SU-DHL-6 (cell line): ENCODE measurements around the gene UROD.
"Not testable (repeated sequence)": the region's sequence is repeated elsewhere in the genome, so short reads cannot be mapped to it uniquely, and the experiment has no call there.

Experiments used
- H2AFZ ChIP-seq: fragments of 200-600 bp; sonication (generic); 2 replicates; pipeline ENCODE4 v1.6.1; 2014; ENCODE audit warnings: low read depth, mild to moderate bottlenecking, moderate library complexity, mixed read lengths, antibody characterized with exemption, low read length; ENCODE audit not compliant: severe bottlenecking
- H3F3A ChIP-seq: fragments of 200-600 bp; shearing (Covaris generic); 2 replicates; pipeline ENCODE4 v1.6.0; 2016; ENCODE audit warnings: antibody characterized with exemption, mild to moderate bottlenecking; ENCODE audit not compliant: insufficient read depth
- H3K27ac ChIP-seq: fragments of 200-600 bp; sonication (generic); 2 replicates; pipeline ENCODE4 v1.5.1; 2016; ENCODE audit warnings: low read depth, mild to moderate bottlenecking, low read length, moderate library complexity, mixed read lengths
- H3K27me3 ChIP-seq: fragments of 200-600 bp; sonication (generic), shearing (Covaris generic); 2 replicates; pipeline ENCODE4 v1.6.0; 2014; ENCODE audit warnings: mild to moderate bottlenecking, low read length
- H3K36me3 ChIP-seq: fragments of 200-600 bp; sonication (generic); 2 replicates; pipeline ENCODE4 v1.6.1; 2014; ENCODE audit warnings: mild to moderate bottlenecking, low read length, mixed read lengths
- H3K4me2 ChIP-seq: fragments of 300-600, 200-600 bp; shearing (Covaris generic), sonication (generic); 2 replicates; pipeline ENCODE4 v1.6.0; 2014; ENCODE audit warnings: low read length, low read depth, mild to moderate bottlenecking; ENCODE audit not compliant: poor library complexity, severe bottlenecking
- H3K4me3 ChIP-seq: fragments of 200-600 bp; sonication (generic); 2 replicates; pipeline ENCODE4 v1.5.1; 2014; ENCODE audit warnings: antibody characterized with exemption, low read length, mild to moderate bottlenecking, mixed read lengths; ENCODE audit not compliant: insufficient read depth, poor library complexity, severe bottlenecking
- H3K79me2 ChIP-seq: fragments of 200-600 bp; sonication (generic); 2 replicates; pipeline ENCODE4 v1.6.1; 2014; ENCODE audit warnings: mild to moderate bottlenecking, low read length, moderate library complexity; ENCODE audit not compliant: insufficient read depth
- H3K9ac ChIP-seq: fragments of 200-600 bp; sonication (generic); 2 replicates; pipeline ENCODE4 v1.7.0; 2014; ENCODE audit warnings: mild to moderate bottlenecking, low read length
- H3K9me2 ChIP-seq: fragments of 200-600 bp; sonication (generic); replicated peaks from 2 replicates; pipeline ENCODE4 v1.6.1; 2014; ENCODE audit warnings: low read length; ENCODE audit not compliant: insufficient read depth
- H3K9me3 ChIP-seq: fragments of 200-600 bp; sonication (generic); 2 replicates; pipeline ENCODE4 v1.6.1; 2014; ENCODE audit warnings: low read length, mixed read lengths; ENCODE audit not compliant: insufficient read depth
- H4K20me1 ChIP-seq: fragments of 200-600 bp; sonication (generic); 2 replicates; pipeline ENCODE4 v1.6.1; 2014; ENCODE audit warnings: low read depth, mild to moderate bottlenecking, antibody characterized with exemption, low read length, moderate library complexity, mixed read lengths
- EZH2phosphoT487 ChIP-seq: fragments of 200-600 bp; sonication (generic), shearing (Covaris generic); conservative IDR thresholded peaks from 2 replicates; pipeline ENCODE4 v1.6.1; 2018; ENCODE audit warnings: mild to moderate bottlenecking, antibody characterized with exemption, low read length, moderate library complexity, mixed read lengths
- TF ChIP-seq, protein P1 (sequence below): fragments of 200-600 bp; sonication (generic); IDR thresholded peaks from one replicate; pipeline ENCODE4 v1.5.1; 2017; ENCODE audit warnings: antibody characterized with exemption, mild to moderate bottlenecking, low read length, moderate library complexity; ENCODE audit not compliant: insufficient read depth, poor library complexity, severe bottlenecking

The UROD gene

DNA sequence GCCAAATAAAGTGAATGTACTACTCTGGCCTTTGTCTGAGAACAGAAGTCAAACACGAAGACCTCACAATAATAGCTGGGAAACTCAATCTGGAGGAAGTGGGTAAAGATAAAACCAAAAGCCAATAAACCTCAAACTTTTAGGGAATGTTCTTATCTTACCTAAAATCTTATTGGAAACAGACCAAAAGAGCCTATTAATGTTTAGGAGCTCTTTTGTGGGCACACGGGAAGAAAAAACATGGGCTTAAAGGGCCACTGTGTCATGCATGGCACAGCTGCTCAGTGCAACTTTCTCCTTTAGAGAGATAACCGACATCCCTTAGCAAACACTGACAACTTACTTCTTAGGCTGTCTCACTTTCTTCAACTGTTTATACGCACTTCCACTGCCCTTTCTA, 41.7 kb upstream of the UROD start:
- Histone ChIP-seq H3F3A (no peaks in the 10 kb centered on the region), H4K20me1 (no peaks in the 10 kb centered on the region), H3K9me3 (no peaks in the 10 kb centered on the region), H3K79me2 (no peaks in the 10 kb centered on the region), H3K4me2 (no peak overlapping the region), H3K9me2 (no peaks in the 10 kb centered on the region), H3K9ac (no peak overlapping the region), H3K36me3 (peaks cover 8% of the 10 kb centered on the region; the same call in 1 of the 2 replicates), H3K4me3 (no peak overlapping the region), H3K27me3 (no peaks in the 10 kb centered on the region), H2AFZ (no peak overlapping the region), H3K27ac (no peak overlapping the region)
- TF ChIP-seq, protein P1, sequence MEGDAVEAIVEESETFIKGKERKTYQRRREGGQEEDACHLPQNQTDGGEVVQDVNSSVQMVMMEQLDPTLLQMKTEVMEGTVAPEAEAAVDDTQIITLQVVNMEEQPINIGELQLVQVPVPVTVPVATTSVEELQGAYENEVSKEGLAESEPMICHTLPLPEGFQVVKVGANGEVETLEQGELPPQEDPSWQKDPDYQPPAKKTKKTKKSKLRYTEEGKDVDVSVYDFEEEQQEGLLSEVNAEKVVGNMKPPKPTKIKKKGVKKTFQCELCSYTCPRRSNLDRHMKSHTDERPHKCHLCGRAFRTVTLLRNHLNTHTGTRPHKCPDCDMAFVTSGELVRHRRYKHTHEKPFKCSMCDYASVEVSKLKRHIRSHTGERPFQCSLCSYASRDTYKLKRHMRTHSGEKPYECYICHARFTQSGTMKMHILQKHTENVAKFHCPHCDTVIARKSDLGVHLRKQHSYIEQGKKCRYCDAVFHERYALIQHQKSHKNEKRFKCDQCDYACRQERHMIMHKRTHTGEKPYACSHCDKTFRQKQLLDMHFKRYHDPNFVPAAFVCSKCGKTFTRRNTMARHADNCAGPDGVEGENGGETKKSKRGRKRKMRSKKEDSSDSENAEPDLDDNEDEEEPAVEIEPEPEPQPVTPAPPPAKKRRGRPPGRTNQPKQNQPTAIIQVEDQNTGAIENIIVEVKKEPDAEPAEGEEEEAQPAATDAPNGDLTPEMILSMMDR: no peak
- TF ChIP-seq EZH2phosphoT487: no peak

- no peaks in the 10 kb centered on the region for H3K27me3 ChIP-seq
- no peaks in the 10 kb centered on the region for H3K9me3 ChIP-seq
- H3K4me3 ChIP-seq: no peak overlapping the region
- no peak overlapping the region for H3K27ac ChIP-seq
- no peaks in the 10 kb centered on the region for H3K79me2 ChIP-seq
- H2AFZ ChIP-seq: no peak overlapping the region
- TF ChIP-seq EZH2phosphoT487: no peak
- TF ChIP-seq, protein P1: no peak
- no peaks in the 10 kb centered on the region for H3F3A ChIP-seq
- H3K9ac ChIP-seq: no peak overlapping the region
- H3K9me2 ChIP-seq: no peaks in the 10 kb centered on the region
- H3K4me2 ChIP-seq: no peak overlapping the region
- peaks cover 34% of the 10 kb centered on the region for H3K36me3 ChIP-seq
- no peaks in the 10 kb centered on the region for H4K20me1 ChIP-seq
Measured at GRCh38 chr1:44973645-44974044, 38.4 kb upstream of the UROD start.

DNA sequence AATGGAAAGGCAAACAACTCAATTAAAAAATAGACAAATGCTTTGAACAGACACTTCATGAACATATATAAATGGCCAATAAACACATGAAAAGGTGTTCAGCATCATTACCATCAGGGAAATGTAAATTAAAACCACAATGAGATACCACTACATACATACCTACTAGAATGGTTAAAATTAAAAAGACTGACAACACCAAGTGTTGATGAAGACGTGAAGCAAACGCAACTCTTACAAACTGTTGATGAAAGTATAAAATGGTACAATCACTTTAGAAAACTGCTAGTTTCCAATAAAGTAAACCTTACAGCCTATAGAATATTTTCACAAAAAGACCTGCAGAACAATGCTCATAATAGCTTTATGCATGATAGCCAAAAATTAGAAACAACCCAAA, 35.8 kb upstream of the UROD start:
- no peak for TF ChIP-seq EZH2phosphoT487
- TF ChIP-seq, protein P1: no peak
- H3K36me3 ChIP-seq: peaks cover 36% of the 10 kb centered on the region
- no peak overlapping the region for H3K4me2 ChIP-seq
- H3F3A ChIP-seq: no peaks in the 10 kb centered on the region
- no peak overlapping the region for H3K4me3 ChIP-seq
- H3K9ac ChIP-seq: no peak overlapping the region
- no peaks in the 10 kb centered on the region for H4K20me1 ChIP-seq
- no peak overlapping the region for H2AFZ ChIP-seq
- H3K27ac ChIP-seq: no peak overlapping the region
- H3K9me2 ChIP-seq: no peaks in the 10 kb centered on the region
- no peaks in the 10 kb centered on the region for H3K9me3 ChIP-seq
- 0 out of 2 replicates have a peak, but pooled peaks cover 3% of the 10 kb centered on the region for H3K79me2 ChIP-seq
- no peaks in the 10 kb centered on the region for H3K27me3 ChIP-seq

DNA sequence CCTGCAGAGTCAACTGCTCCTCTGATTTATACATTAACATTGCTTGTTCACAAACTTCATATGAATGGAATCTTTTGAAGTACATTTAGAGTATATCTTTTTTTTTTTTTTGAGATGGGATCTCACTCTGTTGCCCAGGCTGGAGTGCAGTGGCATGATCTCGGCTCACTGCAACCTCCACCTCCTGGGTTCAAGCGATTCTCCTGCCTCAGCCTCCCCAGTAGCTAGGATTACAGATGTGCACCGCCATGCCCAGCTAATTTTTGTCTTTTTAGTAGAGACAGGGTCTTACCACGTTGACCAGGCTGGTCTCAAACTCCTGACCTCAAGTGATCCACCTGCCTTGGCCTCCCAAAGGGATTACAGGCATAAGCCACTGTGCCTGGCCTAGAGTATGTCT, 34.7 kb upstream of the UROD start:
- not testable (repeated sequence) for H4K20me1 ChIP-seq, H3K27ac ChIP-seq, H2AFZ ChIP-seq, H3K79me2 ChIP-seq, H3K9me2 ChIP-seq, H3K27me3 ChIP-seq, H3K4me2 ChIP-seq, H3K4me3 ChIP-seq, H3F3A ChIP-seq, H3K9me3 ChIP-seq, H3K9ac ChIP-seq
- H3K36me3 ChIP-seq: peaks cover 36% of the 10 kb centered on the region
